COLO829 (cell line): ENCODE results near the gene MXRA7.

ENCODE experiments used
- DNase-seq: peaks from one replicate; pipeline ENCODE4 v3.0.0; 2012; ENCODE audit warnings: low spot score

The MXRA7 gene

DNA sequence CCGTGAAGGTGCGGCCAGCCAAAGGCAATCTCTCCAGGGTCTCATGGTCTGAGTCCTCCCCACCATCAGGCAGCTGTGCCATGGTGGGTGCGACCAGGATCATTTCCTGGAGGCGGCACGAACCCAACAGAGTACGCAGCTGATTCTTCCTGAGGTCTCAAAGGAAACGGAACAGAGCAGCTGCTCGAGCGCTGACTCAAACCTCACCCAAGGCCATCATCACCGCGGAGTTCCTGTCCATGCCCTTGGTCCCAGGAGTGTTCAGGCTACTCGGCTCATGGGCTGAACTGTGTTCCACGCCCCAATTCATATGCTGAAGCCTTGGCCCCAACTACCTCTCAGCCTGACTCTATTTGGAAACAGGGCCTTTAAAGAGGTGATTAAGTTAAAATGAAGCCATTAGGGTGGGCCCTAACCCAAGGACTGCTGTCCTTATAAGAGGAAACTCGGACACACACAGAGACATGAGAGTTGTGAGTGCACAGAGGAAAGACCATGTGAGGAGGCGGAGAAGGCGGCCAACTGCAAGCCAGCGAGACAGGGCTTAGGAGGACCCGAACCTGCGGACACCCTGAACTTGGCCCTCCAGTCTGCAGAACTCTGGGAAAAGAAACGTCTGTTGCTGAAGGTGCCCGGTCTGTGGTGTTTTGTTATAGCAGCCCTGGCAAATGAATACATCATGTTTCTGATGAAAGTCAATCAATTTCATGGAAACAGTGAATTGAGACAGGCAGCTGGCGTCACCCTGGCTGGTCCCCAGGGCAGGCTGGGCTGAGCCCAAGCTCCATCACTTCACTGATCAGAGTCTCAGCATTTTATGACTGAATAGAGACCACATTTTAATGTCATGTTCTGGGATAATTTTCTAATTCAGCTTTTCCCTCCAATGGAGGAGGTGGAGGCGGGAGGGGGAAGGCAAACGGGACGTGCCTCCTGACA is 13.7 kb downstream of the MXRA7 start:
- no peak for DNase-seq

- DNase-seq = no peak
Observed at GRCh38 chr17:76695059-76695831, 15.5 kb downstream of the MXRA7 start.

GRCh38 chr17:76691379-76692191 is 19.2 kb downstream of the MXRA7 start:
- DNase-seq = no peak

GRCh38 chr17:76690596-76691280 is 20.0 kb downstream of the MXRA7 start:
- DNase-seq = no peak

DNA sequence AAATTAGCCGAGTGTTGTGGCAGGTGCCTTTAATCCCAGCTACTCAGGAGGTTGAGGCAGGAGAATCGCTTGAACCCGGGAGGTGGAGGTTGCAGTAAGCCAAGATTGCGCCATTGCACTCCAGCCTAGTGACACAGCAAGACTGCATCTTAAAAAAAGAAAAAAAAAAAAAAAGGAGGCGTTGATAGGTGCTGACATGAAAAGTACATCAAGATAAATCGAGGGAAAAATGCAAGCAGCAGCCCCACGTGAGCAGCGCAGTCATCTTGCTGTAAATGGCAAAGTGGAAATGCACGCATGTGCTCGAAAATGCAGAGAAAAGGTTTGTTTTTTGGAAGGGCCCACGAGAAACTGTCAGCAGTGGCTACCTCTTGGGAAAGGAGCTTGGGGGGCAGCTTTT is 20.9 kb downstream of the MXRA7 start:
- no peak for DNase-seq

- no peak for DNase-seq
Observed at GRCh38 chr17:76688165-76688622, 22.6 kb downstream of the MXRA7 start.

GRCh38 chr17:76687298-76688164 is 23.2 kb downstream of the MXRA7 start:
- DNase-seq = no peak

DNA sequence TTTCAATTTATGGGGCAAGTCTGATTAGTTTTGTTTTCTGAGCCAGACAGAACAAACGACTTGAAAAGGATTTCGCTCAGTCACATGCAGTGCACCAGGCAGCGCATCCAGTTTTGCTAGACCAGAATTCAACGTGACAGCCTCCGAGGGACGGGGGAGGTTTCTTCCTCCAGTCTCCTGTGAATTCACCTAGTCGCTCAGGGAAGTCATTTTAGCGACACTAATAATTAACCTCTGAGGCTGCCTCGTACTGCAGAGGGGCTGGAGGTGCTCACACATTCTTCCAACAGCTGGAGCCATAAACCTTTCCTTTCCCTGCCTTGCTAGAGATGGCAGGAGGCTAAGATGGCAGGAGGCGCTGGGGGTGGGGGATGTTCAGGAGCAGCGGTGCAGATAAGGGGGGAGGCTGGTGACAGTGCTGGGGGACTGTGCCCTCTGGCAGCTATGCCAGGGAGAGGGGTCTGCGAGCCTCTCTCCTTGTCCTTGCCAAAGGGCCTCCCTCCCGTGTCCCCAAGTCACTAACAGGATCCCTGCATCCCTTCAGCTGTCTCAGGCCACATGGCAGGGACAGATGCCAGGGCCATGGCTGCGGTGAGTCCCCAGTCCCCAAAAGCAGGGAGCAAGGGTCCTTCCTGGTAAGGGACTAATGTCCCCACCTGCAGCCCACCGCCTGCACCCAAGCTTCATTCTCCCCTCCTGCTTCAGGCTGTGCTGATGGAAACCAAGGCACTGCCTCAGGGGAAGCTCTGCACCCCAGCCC is 24.0 kb downstream of the MXRA7 start:
- DNase-seq = no peak

DNA sequence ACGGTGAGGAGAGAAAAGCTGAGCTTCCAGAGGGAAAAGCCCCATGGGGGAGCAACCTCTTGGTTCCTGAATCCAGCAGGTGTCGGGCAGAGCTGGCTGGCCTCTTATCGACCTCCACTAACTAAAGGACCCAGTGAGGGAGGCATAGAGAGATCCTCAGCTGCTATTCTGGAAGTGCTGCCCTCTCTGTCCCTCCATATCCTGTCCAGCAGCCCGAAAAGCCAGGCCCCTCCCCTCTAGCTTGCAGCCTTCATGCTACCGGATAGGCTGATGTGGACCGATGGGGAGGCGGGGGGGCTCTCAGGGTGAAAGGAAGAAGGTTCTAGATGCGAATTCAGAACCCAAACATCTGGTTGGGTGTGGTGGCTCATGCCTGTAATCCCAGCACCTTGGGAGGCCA is 24.9 kb downstream of the MXRA7 start:
- no peak for DNase-seq

DNA sequence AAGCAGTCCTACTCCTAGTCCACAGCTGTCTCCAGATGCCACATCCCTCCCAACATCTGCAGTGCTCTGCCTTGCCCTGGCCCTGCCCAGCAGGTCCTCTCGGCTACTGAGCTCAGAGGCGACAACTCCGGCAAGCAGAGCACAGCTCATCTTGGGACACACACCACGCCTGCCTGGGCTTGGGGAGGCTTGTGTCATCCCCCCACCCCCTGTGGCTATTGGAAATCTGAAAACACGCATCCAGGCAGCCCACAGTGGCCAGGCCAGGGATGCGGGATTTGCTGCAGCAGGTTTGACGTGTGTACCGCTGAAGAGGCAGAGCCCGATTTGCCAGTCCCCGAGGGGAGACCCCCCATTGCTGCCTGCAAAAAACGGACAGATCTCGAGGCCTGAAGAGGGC is 25.4 kb downstream of the MXRA7 start:
- DNase-seq = no peak

GRCh38 chr17:76684756-76685155 is 26.0 kb downstream of the MXRA7 start:
- no peak for DNase-seq

DNA sequence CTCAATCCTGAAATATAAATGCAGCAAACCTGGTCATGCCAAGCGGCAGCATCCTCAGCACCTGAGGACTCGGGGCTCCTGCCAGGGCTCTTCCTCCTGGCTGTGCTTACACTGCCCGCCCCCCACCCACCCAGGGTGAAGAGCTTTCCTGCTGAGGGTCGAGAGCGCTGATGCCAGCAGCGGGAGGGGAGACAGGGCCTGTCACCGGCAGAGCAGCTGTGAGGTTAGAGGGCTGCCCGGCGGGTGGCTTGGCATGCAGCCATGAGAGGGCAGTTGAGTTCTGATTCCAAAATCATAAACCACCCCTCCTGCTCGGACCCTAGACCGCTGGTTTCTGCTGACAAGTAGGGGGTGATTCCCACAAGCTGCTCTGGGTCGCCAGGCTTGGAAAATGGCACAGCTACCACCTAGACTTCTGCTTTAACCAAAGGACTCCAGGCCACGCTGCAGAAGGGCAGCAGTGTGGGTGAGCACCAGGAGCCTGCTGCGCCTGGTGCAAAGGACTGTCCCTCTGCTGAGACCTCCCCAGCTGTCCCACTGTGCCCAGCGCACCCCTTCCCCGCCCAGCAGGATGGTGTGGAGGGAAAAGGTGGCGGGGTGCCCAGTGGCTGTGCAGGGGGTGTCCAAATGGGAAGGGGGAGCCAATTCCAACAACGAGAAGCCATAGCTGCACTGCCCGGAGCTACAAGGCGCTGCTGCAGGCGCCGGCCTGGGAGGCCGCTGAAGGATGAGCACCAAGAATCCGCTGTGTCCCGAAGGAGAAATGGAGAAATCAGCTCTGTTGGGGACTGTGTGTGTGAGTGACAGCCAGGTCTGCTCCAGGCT is 26.6 kb downstream of the MXRA7 start:
- DNase-seq = no peak

DNA sequence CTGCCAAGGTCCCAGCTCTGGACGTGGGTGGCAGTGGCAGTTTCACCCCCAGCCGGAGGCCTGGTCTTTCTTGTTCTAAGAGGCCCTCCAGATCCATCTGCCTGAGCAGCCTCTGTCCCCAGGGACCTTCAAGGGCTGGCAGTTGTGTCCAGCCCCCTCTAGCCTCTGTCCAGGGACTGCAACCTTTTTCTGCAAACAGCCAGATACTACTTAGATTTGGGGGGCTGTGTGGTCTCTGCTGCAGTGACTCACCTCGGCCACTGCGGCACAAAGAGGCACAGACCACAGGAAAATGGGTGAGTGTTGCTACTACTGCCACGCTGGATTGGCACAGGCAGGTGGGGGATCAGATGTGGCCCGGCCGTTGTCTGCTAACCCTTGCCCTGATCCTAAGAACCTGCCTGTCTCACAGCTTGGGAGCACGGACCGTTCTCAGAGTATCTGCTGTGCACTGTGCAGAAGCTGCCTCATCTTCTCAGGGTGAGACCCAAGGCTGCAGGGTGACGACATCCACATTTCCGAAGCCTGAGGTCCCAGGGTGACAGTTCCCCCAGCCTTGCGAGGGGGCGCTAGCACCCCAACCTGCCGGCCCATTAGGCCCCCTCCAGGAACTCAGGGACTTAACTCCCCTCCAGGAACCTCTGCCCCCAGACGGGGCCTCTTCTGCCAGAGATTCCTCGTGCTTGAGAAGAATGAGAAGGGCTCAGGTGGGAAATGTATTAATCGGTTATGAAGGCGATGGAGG is 27.6 kb downstream of the MXRA7 start:
- no peak for DNase-seq

DNA sequence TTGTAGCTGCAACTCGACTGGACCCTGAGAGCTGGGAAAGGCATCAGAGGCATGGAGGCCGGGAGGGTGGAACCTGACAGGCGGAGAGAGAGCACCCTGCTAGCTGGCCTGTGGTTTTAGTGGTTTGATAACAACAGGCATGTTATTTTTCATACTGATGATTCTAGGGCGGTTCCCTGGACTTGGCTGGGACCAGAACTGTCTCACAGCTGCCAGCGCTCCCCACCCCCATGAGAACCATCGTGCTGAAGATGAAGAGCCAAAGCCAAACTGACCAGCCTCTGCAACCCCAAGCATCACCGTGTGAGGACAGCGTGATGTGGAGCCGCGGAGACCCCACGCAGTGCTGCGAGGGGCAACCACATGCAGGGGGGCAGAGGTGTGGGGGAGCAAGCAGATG is 28.5 kb downstream of the MXRA7 start:
- DNase-seq = no peak

DNA sequence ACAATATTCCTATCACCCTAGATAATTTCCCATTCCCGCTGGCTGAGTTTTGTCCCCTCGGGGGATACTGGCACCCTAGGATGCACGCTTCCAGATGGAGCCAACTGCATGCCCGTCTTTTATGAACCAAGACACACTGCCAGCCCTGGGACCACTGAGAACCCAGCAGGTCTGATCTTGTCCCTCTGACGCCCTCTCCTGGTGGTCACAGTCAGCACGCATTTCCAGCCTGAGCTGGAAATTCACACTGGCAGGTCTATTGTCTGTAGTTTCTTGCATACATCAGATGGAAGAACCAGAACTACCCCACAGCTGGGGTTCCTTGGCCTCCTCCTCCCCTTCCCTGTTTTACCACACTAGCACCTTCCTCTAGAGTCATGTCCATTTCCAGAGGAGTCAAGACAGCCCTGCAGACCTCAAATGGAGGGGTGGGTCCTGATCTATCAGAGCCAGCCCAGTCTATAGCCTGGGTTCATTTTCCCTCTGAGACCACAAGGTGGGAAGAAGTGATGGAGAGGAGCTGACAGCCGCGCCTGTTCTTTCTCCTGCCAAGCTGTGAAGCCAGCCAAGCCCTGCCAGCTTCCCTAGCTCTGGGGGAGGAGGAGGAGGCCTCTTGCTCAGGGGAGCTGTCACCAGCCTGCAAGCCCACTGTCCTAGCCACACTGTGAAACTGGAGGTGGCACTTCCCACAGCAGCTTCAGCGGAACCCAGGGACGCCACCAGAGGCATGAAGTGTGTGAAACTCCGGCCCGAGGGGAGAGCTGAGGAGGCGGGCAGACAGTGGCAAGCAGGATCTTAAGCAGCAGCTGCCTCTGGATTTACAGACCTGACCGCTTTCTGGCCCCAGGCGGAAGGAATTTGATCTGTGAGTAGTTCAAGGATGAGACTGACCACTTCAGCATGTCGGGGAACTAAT is 29.3 kb downstream of the MXRA7 start:
- DNase-seq = peak; percentile 69

DNA sequence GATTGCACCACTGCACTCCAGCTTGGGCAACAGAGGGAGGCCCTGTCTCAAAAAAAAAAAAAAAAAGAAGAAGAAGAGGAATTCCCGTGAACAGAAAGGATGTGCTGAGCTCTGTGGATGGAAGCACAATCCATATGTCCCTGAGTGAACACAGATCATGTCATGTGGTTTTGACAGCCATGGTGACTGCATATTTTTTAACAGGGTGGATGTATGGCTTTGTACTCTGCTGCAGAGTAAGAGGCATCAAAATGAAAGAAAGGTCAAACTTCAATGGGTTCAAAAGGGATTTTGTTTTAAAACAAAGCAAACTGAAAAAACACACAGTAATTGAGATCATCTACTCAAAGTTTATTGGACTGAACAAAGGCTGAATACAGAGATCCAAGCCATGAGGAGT is 31.5 kb downstream of the MXRA7 start:
- no peak for DNase-seq

- no peak for DNase-seq
Observed at GRCh38 chr17:76678330-76678729, 32.4 kb downstream of the MXRA7 start.
